Panc1 (cell line): Measurements from ENCODE around the gene HEXD.

ENCODE experiments used
- CTCF ChIP-seq: fragments of 450-650 bp; IDR thresholded peaks from 2 replicates; pipeline ENCODE4 v1.5.1; 2017; ENCODE audit warnings: mild to moderate bottlenecking
- POLR2AphosphoS5 ChIP-seq: IDR thresholded peaks from 2 replicates; pipeline ENCODE4 v1.6.1; 2012; ENCODE audit warnings: mild to moderate bottlenecking, low read depth, low read length, moderate library complexity
- REST ChIP-seq, 2 experiments: IDR thresholded peaks; 2 replicates each; pipeline ENCODE4 v1.6.1; 2011 to 2012; ENCODE audit warnings: low read depth in 2 of 2, control low read depth in 1 of 2, low read length in 1 of 2, mild to moderate bottlenecking in 1 of 2, moderate library complexity in 1 of 2; ENCODE audit not compliant: insufficient read depth in 1 of 2
- SIN3A ChIP-seq: IDR thresholded peaks from 2 replicates; pipeline ENCODE4 v1.6.1; 2012; ENCODE audit warnings: low read depth, mild to moderate bottlenecking, low read length, moderate library complexity, borderline replicate concordance; ENCODE audit not compliant: insufficient read depth
- TCF7L2 ChIP-seq: IDR thresholded peaks from 2 replicates; pipeline ENCODE4 v1.6.1; 2011; ENCODE audit warnings: mild to moderate bottlenecking, low read depth, low read length, inconsistent platforms

GRCh38 chr17:82373731-82374625 is 44.2 kb upstream of the HEXD start:
- no peak for TF ChIP-seq CTCF
- no peak for TF ChIP-seq POLR2AphosphoS5
- TF ChIP-seq SIN3A = no peak
- no peak for TF ChIP-seq TCF7L2
- TF ChIP-seq REST (IDR thresholded peaks at IDR 0.05; ENCODE audit: insufficient read depth in 1 of 2, low read depth in 2 of 2, low read length in 1 of 2) = no peak
